ENCODE results near the gene GSDME.
"Not testable (repeated sequence)": the region's sequence is repeated elsewhere in the genome, so short reads cannot be mapped to it uniquely, and the experiment has no call there.

The GSDME gene

DNA sequence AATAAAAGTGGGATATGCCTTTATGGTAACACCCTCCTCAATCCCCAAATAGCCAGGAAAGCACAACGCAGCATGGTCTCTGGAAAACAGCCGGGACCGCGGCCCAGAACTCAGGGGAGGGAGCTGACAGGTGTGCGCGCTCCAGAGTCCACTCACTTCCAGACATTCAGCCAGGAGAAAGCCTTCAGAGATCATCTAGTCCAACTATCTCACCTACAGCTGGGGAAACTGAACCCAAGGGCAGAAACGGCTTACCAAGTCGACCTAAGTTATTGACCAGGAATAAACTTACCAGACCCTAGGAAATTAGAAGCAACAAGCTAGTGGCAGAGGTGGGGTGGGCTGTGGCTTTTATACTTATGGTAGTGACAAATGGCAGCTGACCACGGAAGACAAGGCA, 16.4 kb downstream of the GSDME start:
- DNase-seq, result no peak

DNA sequence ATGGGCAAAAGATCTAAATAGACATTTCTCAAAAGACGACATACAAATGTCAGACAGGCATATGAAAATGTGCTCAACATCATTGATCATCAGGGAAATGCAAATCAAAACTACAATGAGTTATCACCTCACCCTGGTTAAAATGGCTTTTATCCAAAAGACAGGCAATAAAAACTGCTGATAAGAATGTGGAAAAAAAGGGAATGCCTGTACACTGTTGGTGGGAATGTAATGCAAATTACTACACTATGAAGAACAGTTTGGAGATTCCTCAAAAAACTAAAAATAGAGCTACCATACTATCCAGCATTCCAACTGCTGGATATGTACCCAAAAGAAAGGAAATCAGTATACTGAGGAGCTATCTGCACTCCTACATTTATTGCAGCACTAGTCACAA, 18.0 kb downstream of the GSDME start:
- no peak for DNase-seq

GRCh38 chr7:24738577-24738976, 18.7 kb downstream of the GSDME start:
- no peak for DNase-seq

- DNase-seq, result no peak
Observed at GRCh38 chr7:24737281-24737680, 20.0 kb downstream of the GSDME start.

DNA sequence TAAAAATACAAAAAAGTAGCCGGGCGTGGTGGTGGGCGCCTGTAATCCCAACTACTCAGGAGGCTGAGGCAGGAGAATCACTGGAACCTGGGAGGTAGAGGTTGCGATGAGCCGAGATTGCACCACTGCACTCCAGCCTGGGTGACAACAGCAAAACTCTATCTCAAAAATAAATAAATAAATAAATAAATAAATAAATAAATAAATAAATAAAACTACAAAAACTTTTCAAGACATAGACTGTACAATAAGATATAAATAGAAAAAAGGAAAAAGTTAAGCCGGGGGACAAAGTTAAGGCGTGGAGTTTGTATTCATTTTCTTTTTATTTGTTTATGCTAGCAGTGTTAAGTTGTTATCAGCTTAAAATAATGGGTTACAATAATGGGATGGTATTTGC, 21.7 kb downstream of the GSDME start:
- not testable (repeated sequence) for DNase-seq

- DNase-seq, result no peak
Observed at GRCh38 chr7:24734306-24734705, 23.0 kb downstream of the GSDME start.

DNA sequence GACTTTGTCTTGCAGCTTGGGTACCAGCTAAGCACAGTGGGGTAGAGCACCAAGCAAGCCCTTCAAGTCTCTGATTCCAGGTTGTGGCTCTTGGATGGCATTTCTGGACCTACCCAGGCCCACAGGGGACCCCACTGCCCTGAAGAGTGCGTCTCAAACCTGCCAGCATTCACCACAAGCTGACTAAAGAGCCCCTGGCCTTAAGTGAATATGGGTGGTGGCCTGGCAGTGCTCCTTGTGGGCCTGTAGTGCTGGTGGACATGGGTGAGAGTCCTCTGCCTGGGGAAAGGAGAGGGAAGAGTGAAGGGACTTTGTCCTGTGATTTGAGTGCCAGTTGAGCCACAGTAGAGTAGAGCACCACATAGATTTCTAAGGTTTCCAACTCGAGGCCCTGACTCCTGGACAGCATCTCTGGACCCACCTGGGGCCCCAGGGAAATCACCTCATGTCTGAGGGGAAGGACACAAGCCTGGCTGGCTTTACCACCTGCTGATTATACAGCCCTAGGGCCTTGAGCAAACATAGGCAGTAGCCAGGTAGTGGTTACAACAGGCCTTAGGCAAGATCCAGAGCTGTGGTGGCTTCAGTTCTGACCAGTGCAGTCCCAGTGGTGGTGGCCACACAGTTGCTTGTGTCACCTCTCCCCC, 23.7 kb downstream of the GSDME start:
- DNase-seq, result no peak

GRCh38 chr7:24732646-24733413, 24.4 kb downstream of the GSDME start:
- no peak for DNase-seq

GRCh38 chr7:24731313-24731712, 26.0 kb downstream of the GSDME start:
- DNase-seq, result no peak

- DNase-seq, result no peak
Observed at GRCh38 chr7:24730018-24730369, 27.3 kb downstream of the GSDME start.

- DNase-seq, result no peak
Observed at GRCh38 chr7:24729365-24730017, 27.8 kb downstream of the GSDME start.

GRCh38 chr7:24728503-24729364, 28.5 kb downstream of the GSDME start:
- peak; percentile 37 to 39 for DNase-seq

GRCh38 chr7:24728121-24728500, 29.2 kb downstream of the GSDME start:
- no peak for DNase-seq

DNA sequence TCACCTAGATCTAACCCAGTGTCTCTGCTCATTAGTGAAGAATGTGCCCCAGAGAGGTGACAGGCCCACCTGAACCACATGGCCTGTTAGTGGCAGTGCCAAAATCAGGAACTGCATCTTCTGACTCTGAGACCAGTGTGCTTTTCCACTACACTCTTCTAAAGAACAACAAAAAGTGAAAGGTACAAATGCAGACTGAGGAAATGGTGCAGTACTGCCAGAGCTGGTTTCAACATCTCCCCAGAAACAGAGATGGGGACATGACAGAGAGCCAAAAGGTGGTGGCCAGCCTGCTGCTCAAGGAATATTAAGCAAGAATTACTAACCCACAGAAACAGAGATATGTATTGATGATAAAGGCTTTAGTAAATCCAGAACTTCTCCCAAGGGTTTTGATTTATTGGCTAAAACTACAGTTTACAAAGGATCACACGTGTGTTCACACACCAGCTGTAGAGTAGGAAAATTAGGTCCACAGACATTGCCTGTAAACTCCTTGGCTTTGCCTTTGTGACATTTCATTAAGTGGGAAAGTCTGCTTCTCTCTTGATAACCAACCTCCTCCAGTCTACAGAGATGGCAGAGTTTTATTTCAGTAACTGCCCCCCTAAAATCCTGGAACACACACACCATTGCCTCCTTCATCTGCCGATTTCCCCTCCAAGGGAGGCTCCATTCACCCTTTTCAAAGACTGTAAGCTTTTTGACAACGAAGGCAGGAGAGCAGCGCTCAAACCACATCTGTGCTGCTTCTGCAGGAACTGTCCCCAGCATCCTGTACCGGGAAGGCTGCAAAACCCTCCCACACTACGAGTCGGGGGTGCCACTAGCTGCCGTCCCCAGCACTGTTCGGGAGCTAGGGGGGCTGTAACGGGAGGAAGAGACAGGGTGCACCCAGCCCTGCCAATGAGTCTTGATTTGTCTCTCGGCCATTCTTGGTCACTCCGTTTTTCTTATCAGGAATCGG, 29.8 kb downstream of the GSDME start:
- no peak for DNase-seq

- DNase-seq, result no peak
Observed at GRCh38 chr7:24725554-24726241, 31.6 kb downstream of the GSDME start.

GRCh38 chr7:24724451-24725190, 32.6 kb downstream of the GSDME start:
- no peak for DNase-seq

DNA sequence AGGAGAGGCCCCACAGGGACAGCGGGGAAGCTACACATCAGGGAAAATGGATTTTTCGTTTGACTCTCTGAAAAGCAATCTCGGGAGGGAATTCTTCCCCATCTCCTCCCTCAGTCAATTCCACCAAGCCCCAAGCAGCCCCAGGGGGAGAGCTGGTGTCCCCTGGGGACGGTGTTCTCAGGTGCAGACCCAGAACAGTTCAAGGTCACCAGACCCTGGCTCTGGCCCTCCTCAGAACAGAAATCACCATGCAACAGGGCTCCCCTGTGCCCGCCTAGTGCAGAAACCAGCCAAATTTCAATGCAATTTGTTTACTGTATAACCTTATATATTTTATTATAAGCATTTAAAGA, 34.1 kb downstream of the GSDME start:
- DNase-seq, result no peak

DNA sequence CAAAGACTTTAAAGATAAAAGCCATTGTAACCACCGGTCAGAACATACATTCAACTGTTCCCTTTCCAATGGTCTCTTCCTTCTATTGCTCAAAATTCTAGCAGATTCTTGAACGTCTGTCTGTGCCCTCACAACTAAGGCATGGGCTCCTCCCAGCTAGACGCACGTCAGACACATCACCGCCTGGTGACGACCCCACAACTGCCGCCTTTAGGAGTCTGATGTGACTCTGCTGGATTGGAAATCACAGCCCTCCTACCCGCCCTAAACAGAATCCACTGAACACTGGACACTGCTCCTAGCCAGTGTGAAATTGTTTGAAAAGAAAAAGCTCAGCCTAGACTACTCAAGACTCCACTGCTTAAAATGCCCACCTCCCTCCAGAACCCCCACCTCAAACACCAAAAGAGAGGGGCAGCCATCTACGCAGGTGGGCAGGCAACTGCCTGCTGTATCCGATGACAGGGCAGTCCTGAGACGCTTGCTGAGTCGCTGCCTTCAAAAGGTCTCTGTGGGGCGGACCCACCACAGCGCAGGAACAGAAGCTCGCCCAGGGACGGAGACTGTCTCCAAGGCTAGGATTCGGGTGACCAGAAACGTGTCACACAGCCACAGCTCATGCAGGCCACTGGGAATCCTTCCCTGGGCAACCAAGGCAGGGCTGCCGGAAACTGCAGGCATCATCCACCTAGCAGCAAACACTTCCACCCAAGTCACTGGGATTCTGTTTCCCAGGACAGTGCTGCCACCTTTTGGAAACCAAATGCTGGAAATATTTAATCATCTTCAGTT, 34.7 kb downstream of the GSDME start:
- DNase-seq, result no peak

DNA sequence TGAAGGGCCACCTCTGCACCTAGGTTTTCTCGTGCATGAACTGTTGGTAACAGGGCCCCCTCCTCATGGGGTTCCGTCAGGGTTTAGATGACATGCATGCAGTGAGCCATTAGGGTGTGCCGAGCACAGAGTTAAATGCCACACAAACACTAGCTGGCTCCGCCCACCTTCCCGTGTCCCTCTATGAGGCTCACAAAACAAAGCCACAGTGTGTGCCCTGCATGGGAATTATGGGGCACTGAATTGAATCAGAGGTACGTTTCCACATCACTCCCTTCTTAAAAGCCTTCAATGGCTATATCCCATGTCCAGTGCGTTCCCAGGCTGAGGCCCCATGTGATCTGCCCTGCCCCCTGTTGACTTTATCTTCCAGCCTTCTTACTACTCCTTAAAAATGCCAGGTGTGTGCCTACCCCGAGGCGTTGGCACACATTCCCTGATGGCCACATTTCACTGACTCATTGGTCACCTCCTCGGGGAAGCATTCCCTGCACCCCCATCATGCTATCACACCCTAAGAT, 35.7 kb downstream of the GSDME start:
- no peak for DNase-seq

DNA sequence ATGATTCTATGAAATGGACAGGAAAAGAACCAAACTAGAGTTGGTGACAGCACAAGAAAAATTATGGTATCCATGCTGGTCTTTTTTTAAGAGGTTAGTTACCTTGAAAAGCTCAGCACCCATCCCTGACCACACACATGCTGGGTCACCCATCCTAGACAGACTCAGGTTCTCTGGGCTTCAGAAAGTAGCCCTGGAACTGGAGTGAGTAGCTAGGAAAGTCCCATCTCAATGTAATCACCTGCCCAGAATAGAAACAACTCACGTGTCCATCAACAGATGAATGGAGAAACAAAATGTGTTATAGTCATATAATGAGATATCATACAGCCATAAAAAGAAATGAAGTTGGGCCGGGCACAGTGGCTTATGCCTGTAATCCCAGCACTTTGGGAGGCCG, 37.0 kb downstream of the GSDME start:
- DNase-seq, result no peak
